Measurements from ENCODE around the gene C2CD4B. TPM values are rescaled to one million over a fixed set of nuclear protein-coding genes. Genes with fewer than 3 reads are reported as not detected.

The C2CD4B gene
- total RNA-seq, 2 donors from 2014 or later, result 3.9 to 5.9 TPM

DNA sequence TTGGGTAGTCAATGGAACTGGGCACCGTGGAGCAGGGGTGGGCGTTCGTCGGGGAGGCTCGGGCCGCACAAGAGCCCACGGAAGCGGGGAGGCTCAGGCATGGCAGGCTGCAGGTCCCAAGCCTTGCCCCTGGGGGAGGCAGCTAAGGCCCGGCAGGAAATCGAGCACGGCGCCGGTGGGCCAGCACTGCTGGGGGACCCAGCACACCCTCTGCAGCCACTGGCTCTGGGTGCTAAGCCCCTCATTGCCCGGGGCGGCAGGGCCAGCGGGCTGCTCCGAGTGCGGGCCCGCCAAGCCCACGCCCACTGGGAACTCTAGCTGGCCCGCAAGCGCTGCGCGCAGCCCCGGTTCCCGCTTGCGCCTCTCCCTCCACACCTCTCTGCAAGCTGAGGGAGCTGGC, 21.5 kb upstream of the C2CD4B start:
- no peak overlapping the region for H3K4me3 ChIP-seq
- H3K27ac ChIP-seq, result no peak overlapping the region
- no peaks in the 10 kb centered on the region for H3K9me3 ChIP-seq
- H3K27me3 ChIP-seq, result no peaks in the 10 kb centered on the region
- no peaks in the 10 kb centered on the region for H3K36me3 ChIP-seq
- TF ChIP-seq CTCF (IDR thresholded peaks at IDR 0.05), result no peak
- no peak for DNase-seq (ENCODE audit: low spot score)
- no peaks in the 10 kb centered on the region for H3K4me1 ChIP-seq

- no peak overlapping the region for H3K27ac ChIP-seq
- DNase-seq (ENCODE audit: low spot score), result no peak
- TF ChIP-seq CTCF (IDR thresholded peaks at IDR 0.05), result no peak
- no peak overlapping the region for H3K4me3 ChIP-seq
- H3K9me3 ChIP-seq, result peaks cover 0 to 7% of the 10 kb centered on the region in 2 donors
- no peaks in the 10 kb centered on the region for H3K27me3 ChIP-seq
- H3K4me1 ChIP-seq, result no peaks in the 10 kb centered on the region
- no peaks in the 10 kb centered on the region for H3K36me3 ChIP-seq
These were observed 18.0 kb upstream of the C2CD4B start for GRCh38 chr15:62183130-62183529.

DNA sequence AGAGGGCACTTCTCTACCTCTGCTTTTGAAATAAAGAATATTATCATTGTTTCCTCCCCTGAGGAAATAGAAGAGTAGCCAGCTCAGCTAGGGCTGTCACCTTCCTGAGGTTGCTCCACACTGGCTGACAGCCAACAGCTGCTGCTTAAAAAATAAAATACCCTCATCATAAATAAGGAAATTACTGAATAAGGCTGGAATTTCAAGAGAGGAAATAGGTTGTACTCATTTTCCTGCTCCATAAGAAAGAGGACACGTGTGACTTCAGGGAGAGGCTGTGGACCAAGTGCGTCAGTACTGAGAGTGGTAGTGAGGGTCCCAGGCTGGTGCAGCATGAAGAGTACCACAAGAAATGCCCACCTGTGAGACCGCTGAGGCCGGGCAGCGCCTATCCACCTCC, 8.1 kb upstream of the C2CD4B start:
- no peaks in the 10 kb centered on the region for H3K36me3 ChIP-seq
- peak overlapping the region; percentile 5 to 20 for H3K4me3 ChIP-seq
- no peaks in the 10 kb centered on the region for H3K9me3 ChIP-seq
- H3K27me3 ChIP-seq, result no peaks in the 10 kb centered on the region
- H3K4me1 ChIP-seq, result no peaks in the 10 kb centered on the region
- H3K27ac ChIP-seq, result peak overlapping the region; percentile 50 to 62
- peak; percentile 60 for DNase-seq (ENCODE audit: low spot score)
- TF ChIP-seq CTCF (IDR thresholded peaks at IDR 0.05), result no peak

GRCh38 chr15:62171882-62172281, 6.8 kb upstream of the C2CD4B start:
- Histone ChIP-seq H3K4me3 (no peak overlapping the region), H3K9me3 (no peaks in the 10 kb centered on the region), H3K4me1 (no peaks in the 10 kb centered on the region), H3K27me3 (no peaks in the 10 kb centered on the region), H3K36me3 (no peaks in the 10 kb centered on the region), H3K27ac (peak overlapping the region; percentile 50 to 62)
- no peak for DNase-seq (ENCODE audit: low spot score)
- no peak for TF ChIP-seq CTCF (IDR thresholded peaks at IDR 0.05)

DNA sequence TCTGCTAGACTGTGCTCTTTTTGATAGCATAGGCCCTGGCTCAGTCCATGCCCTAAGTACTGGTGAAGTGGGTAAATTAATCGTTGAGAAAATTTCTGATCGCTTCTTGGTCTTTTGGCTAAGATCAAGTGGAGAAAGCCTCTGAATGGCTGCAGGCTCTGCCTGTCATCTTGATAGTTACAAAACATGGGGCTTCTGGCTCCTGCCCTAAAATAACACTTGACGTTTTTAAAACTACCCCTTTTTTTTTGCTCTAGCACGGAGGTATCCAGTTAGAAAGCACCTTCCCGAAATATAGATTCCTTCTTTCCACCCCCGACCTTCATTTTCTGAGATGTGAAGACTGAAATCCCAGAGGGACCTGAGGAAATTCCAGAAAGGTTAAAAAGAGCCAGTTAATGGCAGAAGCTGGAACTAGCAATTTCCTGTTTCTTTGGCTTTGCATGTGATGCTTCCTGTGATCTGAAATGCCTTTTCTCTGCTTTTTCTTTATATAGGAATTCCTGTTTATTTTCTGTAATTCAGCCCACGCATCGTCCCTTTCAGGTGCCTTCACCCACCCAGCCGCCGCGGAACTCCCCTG, 799 bp upstream of the C2CD4B start:
- Histone ChIP-seq H3K4me3 (peak overlapping the region in 1 of 2 donors; percentile 56), H3K4me1 (peaks cover 0 to 9% of the 10 kb centered on the region in 2 donors), H3K27ac (peak overlapping the region; percentile 25 to 48), H3K9me3 (no peaks in the 10 kb centered on the region), H3K27me3 (peaks cover 7 to 10% of the 10 kb centered on the region in 2 donors), H3K36me3 (no peaks in the 10 kb centered on the region)
- TF ChIP-seq CTCF (IDR thresholded peaks at IDR 0.05), result no peak
- DNase-seq (ENCODE audit: low spot score), result no peak
